CD14-positive monocyte (primary cell): ENCODE measurements around the gene BMERB1. TPM values are rescaled to one million over a fixed set of nuclear protein-coding genes. Genes with fewer than 3 reads are reported as not detected.
A peak's percentile ranks its signal among the peaks of the same experiment; 100 is the strongest.

Experiments used
- DNase-seq, 3 donors: peaks; one replicate each; pipeline ENCODE4 v3.0.0-alpha.2; 2011 to 2022
- H2AFZ ChIP-seq: 2 replicates; pipeline ENCODE4 v1.6.0; 2012; ENCODE audit warnings: mild to moderate bottlenecking, low read depth, low read length, inconsistent platforms; ENCODE audit not compliant: insufficient read depth, poor library complexity, severe bottlenecking
- H3K27ac ChIP-seq, 2 donors: 1 replicate in 1 of 2; 2 replicates in 1 of 2; pipeline ENCODE4 v1.5.1; 2012 to 2013; ENCODE audit warnings: low read length in 2 of 2, control low read depth in 1 of 2, inconsistent platforms in 1 of 2, low read depth in 1 of 2, mild to moderate bottlenecking in 1 of 2
- H3K27me3 ChIP-seq, 2 donors: one replicate each; pipeline versions ENCODE4 v1.6.0 to v1.6.1; 2011 to 2013; ENCODE audit warnings: low read length in 2 of 2; ENCODE audit not compliant: control insufficient read depth in 2 of 2, insufficient read depth in 2 of 2
- H3K36me3 ChIP-seq, 2 donors: replicated peaks in 1 of 2; 1 replicate in 1 of 2; 2 replicates in 1 of 2; pipeline versions ENCODE4 v1.5.1 to v1.6.1; 2012 to 2013; ENCODE audit warnings: low read length in 2 of 2, control low read depth in 1 of 2, inconsistent platforms in 1 of 2, mild to moderate bottlenecking in 1 of 2; ENCODE audit not compliant: insufficient read depth in 2 of 2, control insufficient read depth in 1 of 2
- H3K4me1 ChIP-seq, 2 donors: 1 replicate in 1 of 2; 2 replicates in 1 of 2; pipeline versions ENCODE4 v1.5.1 to v1.6.1; 2012 to 2013; ENCODE audit warnings: low read length in 2 of 2, control low read depth in 1 of 2, inconsistent platforms in 1 of 2, mild to moderate bottlenecking in 1 of 2, moderate library complexity in 1 of 2; ENCODE audit not compliant: insufficient read depth in 2 of 2, control insufficient read depth in 1 of 2
- H3K4me2 ChIP-seq: replicated peaks from 2 replicates; pipeline ENCODE3; 2012; ENCODE audit warnings: low read length, moderate library complexity, mild to moderate bottlenecking; ENCODE audit not compliant: poor library complexity, severe bottlenecking; ENCODE audit errors: extremely low read depth
- H3K4me3 ChIP-seq, 3 experiments: fragments of 200-600 bp in 1 of 3; sonication (generic) in 1 of 3; replicated peaks in 1 of 3; 1 replicate in 2 of 3; 2 replicates in 1 of 3; pipeline ENCODE4 v1.5.1; 2011 to 2013; ENCODE audit warnings: low read length in 3 of 3, mild to moderate bottlenecking in 3 of 3, control low read depth in 2 of 3, low read depth in 2 of 3, inconsistent platforms in 1 of 3, moderate library complexity in 1 of 3
- H3K79me2 ChIP-seq: 2 replicates; pipeline ENCODE4 v1.6.0; 2012; ENCODE audit warnings: mild to moderate bottlenecking, control low read depth, inconsistent platforms, low read length, moderate library complexity; ENCODE audit not compliant: insufficient read depth
- H3K9ac ChIP-seq: 2 replicates; pipeline ENCODE4 v1.6.0; 2017; ENCODE audit warnings: low read length, mild to moderate bottlenecking; ENCODE audit not compliant: insufficient read depth, poor library complexity, severe bottlenecking
- H3K9me3 ChIP-seq, 2 donors: replicated peaks in 1 of 2; 1 replicate in 1 of 2; 2 replicates in 1 of 2; pipeline versions ENCODE4 v1.5.1 to v1.6.1; 2012 to 2013; ENCODE audit warnings: low read length in 2 of 2, control low read depth in 1 of 2; ENCODE audit not compliant: control insufficient read depth in 1 of 2, insufficient read depth in 1 of 2
- H4K20me1 ChIP-seq: 2 replicates; pipeline ENCODE4 v1.6.0; 2012; ENCODE audit warnings: mild to moderate bottlenecking, low read length, control low read depth, moderate library complexity; ENCODE audit not compliant: insufficient read depth
- H3K27ac Mint-ChIP-seq, 7 donors: one replicate each; pipeline ENCODE4 v1.8.0; 2020; ENCODE audit warnings: mild to moderate bottlenecking in 7 of 7, mixed read lengths in 7 of 7, moderate library complexity in 6 of 7, inconsistent platforms in 2 of 7
- H3K27me3 Mint-ChIP-seq, 3 donors: one replicate each; pipeline ENCODE4 v1.8.0; 2021 to 2022; ENCODE audit warnings: low read depth in 3 of 3, mild to moderate bottlenecking in 3 of 3, mixed read lengths in 3 of 3, moderate library complexity in 3 of 3, inconsistent platforms in 1 of 3
- H3K36me3 Mint-ChIP-seq, 2 donors: one replicate each; pipeline ENCODE4 v1.8.0; 2020; ENCODE audit warnings: mixed read lengths in 2 of 2, inconsistent platforms in 1 of 2, mild to moderate bottlenecking in 1 of 2
- H3K4me1 Mint-ChIP-seq: one replicate; pipeline ENCODE4 v1.8.0; 2020; ENCODE audit warnings: mild to moderate bottlenecking, mixed read lengths
- H3K4me3 Mint-ChIP-seq, 2 donors: one replicate each; pipeline ENCODE4 v1.8.0; 2020; ENCODE audit warnings: mild to moderate bottlenecking in 2 of 2, mixed read lengths in 2 of 2, moderate library complexity in 1 of 2
- H3K9me3 Mint-ChIP-seq, 7 donors: one replicate each; pipeline ENCODE4 v1.8.0; 2020 to 2022; ENCODE audit warnings: mixed read lengths in 7 of 7, mild to moderate bottlenecking in 6 of 7, moderate library complexity in 6 of 7, inconsistent platforms in 2 of 7
- CTCF ChIP-seq: fragments of 200-600 bp; IDR thresholded peaks from one replicate; pipeline ENCODE4 v1.8.0; 2022; ENCODE audit warnings: antibody characterized with exemption, mild to moderate bottlenecking
- WGBS: methylation state at CpG from one replicate; pipeline ENCODE4 v1.1.5; 2013; ENCODE audit warnings: missing lambda C conversion rate; ENCODE audit not compliant: insufficient coverage; 5-methylcytosine and 5-hydroxymethylcytosine counted together
- intact Hi-C, 2 donors: fragments of 100-400 bp; cut with micrococcal nuclease; formaldehyde crosslinking; loops; one replicate each; pipeline versions ENCODE4 v1.15.0 to v1.15.1; 2023
- polyA plus RNA-seq, 3 donors: library from polyadenylated mRNA; depleted of rRNA in 1 of 3; unstranded in 2 of 3; stranded (reverse) in 1 of 3; fragments of 300-500 nt in 2 of 3; fragments of >200 nt in 1 of 3; fragmentation: Illumina TruSeq in 2 of 3; gene quantifications; 1 replicate in 2 of 3; 2 replicates in 1 of 3; pipeline ENCODE4 v1.2.3, GENCODE V29; 2012 to 2021

Gene BMERB1
- polyA plus RNA-seq, 3 donors = 0.11 to 0.28 (median 0.11) TPM

GRCh38 chr16:15611610-15612009 lies 177.2 kb downstream of the BMERB1 start:
- no CpG with 5 or more reads among the region's 7 CpGs for WGBS
- Histone ChIP-seq H3K4me2 (no peak overlapping the region), H3K27me3 (no peaks in the 10 kb centered on the region), H2AFZ (no peak overlapping the region), H3K4me1 (peaks cover 17 to 20% of the 10 kb centered on the region in 2 donors), H3K9ac (no peak overlapping the region), H3K27ac (peak overlapping the region in 1 of 2 donors; percentile 30), H3K79me2 (peaks cover 4% of the 10 kb centered on the region), H3K9me3 (no peaks in the 10 kb centered on the region), H3K36me3 (peaks cover 85 to 97% of the 10 kb centered on the region in 2 donors), H3K4me3 (no peak overlapping the region), H4K20me1 (no peaks in the 10 kb centered on the region)
- peaks cover 16% of the 10 kb centered on the region for H3K4me1 Mint-ChIP-seq
- peaks cover 0 to 2% (median 0%) of the 10 kb centered on the region in 3 donors for H3K27me3 Mint-ChIP-seq
- H3K9me3 Mint-ChIP-seq = peaks cover 0 to 3% (median 0%) of the 10 kb centered on the region in 7 donors
- H3K4me3 Mint-ChIP-seq = no peak overlapping the region
- peaks cover 83 to 98% of the 10 kb centered on the region in 2 donors for H3K36me3 Mint-ChIP-seq
- no peak for DNase-seq
- H3K27ac Mint-ChIP-seq = peak overlapping the region in 2 of 7 donors; percentile 27 to 35
- no peak for TF ChIP-seq CTCF
- intact Hi-C loops = no loop called here

GRCh38 chr16:15613676-15614075 lies 179.3 kb downstream of the BMERB1 start:
- no CpG with 5 or more reads among the region's 4 CpGs for WGBS
- Mint-ChIP-seq H3K4me3 (no peak overlapping the region), H3K36me3 (peaks cover 83 to 98% of the 10 kb centered on the region in 2 donors), H3K27me3 (peaks cover 0 to 2% (median 0%) of the 10 kb centered on the region in 3 donors), H3K27ac (peak overlapping the region in 2 of 7 donors; percentile 61 to 63), H3K9me3 (peaks cover 0 to 3% (median 0%) of the 10 kb centered on the region in 7 donors), H3K4me1 (no peaks in the 10 kb centered on the region)
- Histone ChIP-seq H3K9me3 (no peaks in the 10 kb centered on the region), H3K36me3 (peaks cover 86 to 97% of the 10 kb centered on the region in 2 donors), H3K4me1 (no peaks in the 10 kb centered on the region), H3K27ac (no peak overlapping the region), H3K4me3 (no peak overlapping the region), H2AFZ (no peak overlapping the region), H4K20me1 (no peaks in the 10 kb centered on the region), H3K9ac (no peak overlapping the region), H3K4me2 (no peak overlapping the region), H3K27me3 (no peaks in the 10 kb centered on the region), H3K79me2 (no peaks in the 10 kb centered on the region)
- DNase-seq = no peak
- intact Hi-C loops = no loop called here
- no peak for TF ChIP-seq CTCF
